CMK (cell line): ENCODE measurements around the gene HDAC5.

Source experiments
- DNase-seq: peaks from one replicate; pipeline ENCODE4 v3.0.0-alpha.2; 2010; ENCODE audit warnings: low read depth

Gene HDAC5

GRCh38 chr17:44086364-44087311 is 36.8 kb downstream of the HDAC5 start:
- DNase-seq = no peak

GRCh38 chr17:44085908-44086307 is 37.5 kb downstream of the HDAC5 start:
- no peak for DNase-seq

- DNase-seq = no peak
Observed at GRCh38 chr17:44084921-44085320, 38.5 kb downstream of the HDAC5 start.

GRCh38 chr17:44084131-44084538 is 39.3 kb downstream of the HDAC5 start:
- DNase-seq = no peak

GRCh38 chr17:44083250-44083849 is 40.1 kb downstream of the HDAC5 start:
- DNase-seq = no peak

- no peak for DNase-seq
Observed at GRCh38 chr17:44082256-44082927, 41.0 kb downstream of the HDAC5 start.

GRCh38 chr17:44081681-44082080 is 41.8 kb downstream of the HDAC5 start:
- no peak for DNase-seq

- DNase-seq = no peak
Observed at GRCh38 chr17:44079877-44080821, 43.3 kb downstream of the HDAC5 start.

GRCh38 chr17:44078412-44078811 is 45.0 kb downstream of the HDAC5 start:
- DNase-seq = no peak

- no peak for DNase-seq
Observed at GRCh38 chr17:44077595-44077909, 45.9 kb downstream of the HDAC5 start.

GRCh38 chr17:44076716-44077594 is 46.5 kb downstream of the HDAC5 start:
- DNase-seq = no peak

GRCh38 chr17:44075598-44076293 is 47.7 kb downstream of the HDAC5 start:
- no peak for DNase-seq

- DNase-seq = no peak
Observed at GRCh38 chr17:44074911-44075285, 48.5 kb downstream of the HDAC5 start.

- no peak for DNase-seq
Observed at GRCh38 chr17:44074231-44074910, 49.1 kb downstream of the HDAC5 start.

- no peak for DNase-seq
Observed at GRCh38 chr17:44071772-44072171, 51.7 kb downstream of the HDAC5 start.

- no peak for DNase-seq
Observed at GRCh38 chr17:44071198-44071520, 52.3 kb downstream of the HDAC5 start.

- peak; percentile 96 for DNase-seq
Observed at GRCh38 chr17:44070455-44071197, 52.8 kb downstream of the HDAC5 start, which contains the start of gene G6PC3. Gene G6PC3, plus strand, starts transcription at chr17:44070735. Its CDS starts 231 bp downstream, at chr17:44070966.

- DNase-seq = peak; percentile 52
Observed at GRCh38 chr17:44069974-44070454, 53.4 kb downstream of the HDAC5 start.

GRCh38 chr17:44067545-44067940 is 55.9 kb downstream of the HDAC5 start:
- DNase-seq = no peak
